Naive thymus-derived CD4-positive, alpha-beta T cell (primary cell): ENCODE results near the gene UBE2I. TPM values are rescaled to one million over a fixed set of nuclear protein-coding genes. Genes with fewer than 3 reads are reported as not detected.
A peak's percentile ranks its signal among the peaks of the same experiment; 100 is the strongest.

Experiments
- ATAC-seq: fragments of 150-1000 bp; cut with Tn5 transposase; 2 replicates; pipeline ENCODE4 v1.10.0; 2021; ENCODE audit warnings: mild to moderate bottlenecking, moderate library complexity
- CTCF ChIA-PET: fragments of 350-600 bp; sonication (Branson Sonifier 250); formaldehyde crosslinking; loops from one replicate; lab custom pipeline; 2021; ENCODE audit warnings: antibody characterized with exemption; lab: Charles Lee
- POLR2A ChIA-PET: fragments of 350-600 bp; sonication (Branson Sonifier 250); formaldehyde crosslinking; loops from one replicate; lab custom pipeline; 2021; ENCODE audit warnings: antibody characterized with exemption, inconsistent platforms; lab: Charles Lee
- DNase-seq, 9 donors: peaks; one replicate each; pipeline versions ENCODE4 v3.0.0 to v3.0.0-alpha.2; 2020 to 2022; ENCODE audit warnings: mixed read lengths in 1 of 9
- H3K27ac ChIP-seq: one replicate; pipeline ENCODE4 v1.7.0; 2013; ENCODE audit warnings: mild to moderate bottlenecking, low read depth, low read length, moderate library complexity
- H3K27me3 ChIP-seq, 2 donors: one replicate each; pipeline ENCODE4 v1.7.0; 2013; ENCODE audit warnings: low read length in 2 of 2, mild to moderate bottlenecking in 2 of 2, moderate library complexity in 2 of 2; ENCODE audit not compliant: control insufficient read depth in 2 of 2, insufficient read depth in 2 of 2
- H3K36me3 ChIP-seq, 3 experiments: 1 replicate in 2 of 3; 2 replicates in 1 of 3; pipeline ENCODE4 v1.7.0; 2013; ENCODE audit warnings: low read length in 3 of 3, mild to moderate bottlenecking in 3 of 3, moderate library complexity in 1 of 3; ENCODE audit not compliant: insufficient read depth in 3 of 3, control insufficient read depth in 2 of 3
- H3K4me1 ChIP-seq, 2 donors: one replicate each; pipeline ENCODE4 v1.7.0; 2013; ENCODE audit warnings: low read length in 2 of 2, mild to moderate bottlenecking in 2 of 2, moderate library complexity in 1 of 2; ENCODE audit not compliant: control insufficient read depth in 2 of 2, insufficient read depth in 2 of 2
- H3K4me3 ChIP-seq: 2 replicates; pipeline ENCODE4 v1.7.0; 2013; ENCODE audit warnings: mild to moderate bottlenecking, low read length
- H3K9me3 ChIP-seq, 3 experiments: 1 replicate in 2 of 3; 2 replicates in 1 of 3; pipeline ENCODE4 v1.7.0; 2013; ENCODE audit warnings: low read length in 3 of 3; ENCODE audit not compliant: control insufficient read depth in 2 of 3
- H3K27ac Mint-ChIP-seq, 9 donors: one replicate each; pipeline ENCODE4 v1.8.0; 2020 to 2022; ENCODE audit warnings: mixed read lengths in 9 of 9, mild to moderate bottlenecking in 8 of 9, moderate library complexity in 5 of 9, inconsistent platforms in 2 of 9
- H3K27me3 Mint-ChIP-seq, 5 donors: one replicate each; pipeline ENCODE4 v1.8.0; 2021 to 2022; ENCODE audit warnings: mixed read lengths in 5 of 5, mild to moderate bottlenecking in 1 of 5
- H3K36me3 Mint-ChIP-seq, 5 donors: one replicate each; pipeline ENCODE4 v1.8.0; 2020 to 2022; ENCODE audit warnings: mixed read lengths in 5 of 5, mild to moderate bottlenecking in 3 of 5, inconsistent platforms in 1 of 5
- H3K4me1 Mint-ChIP-seq, 7 donors: one replicate each; pipeline ENCODE4 v1.8.0; 2020 to 2022; ENCODE audit warnings: mixed read lengths in 7 of 7, mild to moderate bottlenecking in 3 of 7, inconsistent platforms in 1 of 7
- H3K4me3 Mint-ChIP-seq, 10 donors: one replicate each; pipeline ENCODE4 v1.8.0; 2020 to 2022; ENCODE audit warnings: mild to moderate bottlenecking in 10 of 10, mixed read lengths in 10 of 10, moderate library complexity in 6 of 10, inconsistent platforms in 2 of 10
- H3K9me3 Mint-ChIP-seq, 11 donors: one replicate each; pipeline ENCODE4 v1.8.0; 2020 to 2022; ENCODE audit warnings: mixed read lengths in 11 of 11, mild to moderate bottlenecking in 4 of 11, inconsistent platforms in 1 of 11, moderate library complexity in 1 of 11
- intact Hi-C, 2 donors: fragments of 100-400 bp; cut with micrococcal nuclease; formaldehyde crosslinking; loops; one replicate each; pipeline ENCODE4 v1.15.1; 2023
- polyA plus RNA-seq, 2 donors: library from polyadenylated mRNA; unstranded; fragments of 300-500 nt; fragmentation: Illumina TruSeq; gene quantifications; one replicate each; pipeline ENCODE4 v1.2.3, GENCODE V29; 2021
- total RNA-seq, 6 experiments: library from RNA in 5 of 6; stranded (reverse) in 5 of 6; gene quantifications; 1 replicate in 5 of 6; 2 replicates in 1 of 6; pipeline ENCODE4 v1.2.3 and lab custom pipeline; 2021 to 2026

UBE2I gene
- total and polyA plus RNA-seq, 7 experiments from 2014 or later = 67.2 to 277 (median 176) TPM

GRCh38 chr16:1330931-1331711 lies 21.7 kb downstream of the UBE2I start:
- H3K27ac ChIP-seq = no peak overlapping the region
- H3K27me3 ChIP-seq = peaks cover 0 to 16% of the 10 kb centered on the region in 2 donors
- Mint-ChIP-seq H3K27ac (peak overlapping the region in 2 of 9 donors; percentile 56 to 77), H3K36me3 (peaks cover 0 to 5% (median 4%) of the 10 kb centered on the region in 5 donors), H3K27me3 (peaks cover 0 to 33% (median 14%) of the 10 kb centered on the region in 5 donors), H3K4me3 (peak overlapping the region in 6 of 10 donors; percentile 37 to 80 (median 58)), H3K4me1 (peaks cover 0 to 18% (median 12%) of the 10 kb centered on the region in 7 donors), H3K9me3 (no peaks in the 10 kb centered on the region)
- no peak for ATAC-seq
- H3K36me3 ChIP-seq = peaks cover 0 to under 1% (median 0%) of the 10 kb centered on the region in 3 experiments
- intact Hi-C loops = no loop called here
- peaks cover 14 to 27% of the 10 kb centered on the region in 2 donors for H3K4me1 ChIP-seq
- H3K4me3 ChIP-seq = peak overlapping the region; percentile 8
- CTCF ChIA-PET = interaction anchor here (1.3 kb wide), 1 partner anchor 16 kb away, joined by 5 read pairs; no protein-coding TSS in a partner anchor
- peaks cover 0 to 10% (median 0%) of the 10 kb centered on the region in 3 experiments for H3K9me3 ChIP-seq
- DNase-seq = no peak
- POLR2A ChIA-PET = interaction anchor here (1.0 kb wide), 1 partner anchor 15 kb away, joined by 3 read pairs; no protein-coding TSS in a partner anchor

- ChIA-PET POLR2A (interaction anchor here (0.6 to 1.0 kb wide), 2 partner anchors 14 to 823 kb away, joined by 3 read pairs; partner anchors contain the start of gene TRAF7), CTCF (interaction anchor here (1.3 kb wide), 1 partner anchor 16 kb away, joined by 5 read pairs; no protein-coding TSS in a partner anchor)
- no peak overlapping the region for H3K27ac ChIP-seq
These were observed 22.5 kb downstream of the UBE2I start for GRCh38 chr16:1331712-1332617.

GRCh38 chr16:1332618-1333148 lies 23.2 kb downstream of the UBE2I start:
- peak overlapping the region; percentile 55 to 80 (median 69) for H3K4me3 Mint-ChIP-seq
- peaks cover 0 to 10% (median 0%) of the 10 kb centered on the region in 3 experiments for H3K9me3 ChIP-seq
- no peaks in the 10 kb centered on the region for H3K9me3 Mint-ChIP-seq
- no peaks in the 10 kb centered on the region for H3K36me3 ChIP-seq
- peak overlapping the region in 3 of 9 donors; percentile 32 to 61 (median 36) for H3K27ac Mint-ChIP-seq
- CTCF ChIA-PET = interaction anchor here (1.3 kb wide), 1 partner anchor 17 kb away, joined by 5 read pairs; no protein-coding TSS in a partner anchor
- no peak overlapping the region for H3K27ac ChIP-seq
- peaks cover 0 to 36% (median 14%) of the 10 kb centered on the region in 5 donors for H3K27me3 Mint-ChIP-seq
- peaks cover 14 to 27% of the 10 kb centered on the region in 2 donors for H3K4me1 ChIP-seq
- H3K4me3 ChIP-seq = no peak overlapping the region
- peaks cover 0 to 16% of the 10 kb centered on the region in 2 donors for H3K27me3 ChIP-seq
- ATAC-seq = no peak
- DNase-seq = no peak
- peaks cover 0 to 18% (median 12%) of the 10 kb centered on the region in 7 donors for H3K4me1 Mint-ChIP-seq
- POLR2A ChIA-PET = interaction anchor here (0.6 to 1.0 kb wide), 2 partner anchors 13 to 823 kb away, joined by 3 read pairs; partner anchors contain the start of gene TRAF7
- no peaks in the 10 kb centered on the region for H3K36me3 Mint-ChIP-seq
- intact Hi-C loops = loop anchor here in 1 of 2 donors (1.0 kb wide), 1 partner anchor 11 kb away; no protein-coding TSS in a partner anchor

More at GRCh38 chr16:1331712-1332617, 22.5 kb downstream of the UBE2I start:
- intact Hi-C loops = no loop called here
- peak in 2 of 9 donors; percentile 16 to 49 for DNase-seq
- Mint-ChIP-seq H3K27me3 (peaks cover 0 to 36% (median 14%) of the 10 kb centered on the region in 5 donors), H3K36me3 (no peaks in the 10 kb centered on the region), H3K4me1 (peaks cover 0 to 18% (median 12%) of the 10 kb centered on the region in 7 donors), H3K27ac (peak overlapping the region in 2 of 9 donors; percentile 36 to 77), H3K4me3 (peak overlapping the region in 8 of 10 donors; percentile 64 to 80 (median 69)), H3K9me3 (no peaks in the 10 kb centered on the region)
- Histone ChIP-seq H3K27me3 (peaks cover 0 to 16% of the 10 kb centered on the region in 2 donors), H3K9me3 (peaks cover 0 to 10% (median 0%) of the 10 kb centered on the region in 3 experiments), H3K36me3 (no peaks in the 10 kb centered on the region), H3K4me1 (peaks cover 14 to 27% of the 10 kb centered on the region in 2 donors), H3K4me3 (peak overlapping the region; percentile 8)
- peak; percentile 61 for ATAC-seq

GRCh38 chr16:1333149-1333812 lies 23.8 kb downstream of the UBE2I start, which contains the start of gene BAIAP3:
TSS of gene BAIAP3 (plus strand) at chr16:1333645. CDS start at chr16:1338550, 4,905 bp downstream.
- Mint-ChIP-seq H3K4me1 (peaks cover 0 to 18% (median 12%) of the 10 kb centered on the region in 7 donors), H3K27me3 (peaks cover 0 to 36% (median 14%) of the 10 kb centered on the region in 5 donors)
- peaks cover 0 to 10% (median 0%) of the 10 kb centered on the region in 3 experiments for H3K9me3 ChIP-seq

GRCh38 chr16:1333854-1334700 lies 24.6 kb downstream of the UBE2I start:
- DNase-seq (no peak), ATAC-seq (no peak)
- Histone ChIP-seq H3K9me3 (peaks cover 0 to 10% (median 0%) of the 10 kb centered on the region in 3 experiments), H3K27me3 (peaks cover 0 to 16% of the 10 kb centered on the region in 2 donors), H3K4me1 (peaks cover 14 to 27% of the 10 kb centered on the region in 2 donors), H3K27ac (no peak overlapping the region), H3K4me3 (no peak overlapping the region), H3K36me3 (no peaks in the 10 kb centered on the region)
- Mint-ChIP-seq H3K4me1 (peaks cover 0 to 18% (median 12%) of the 10 kb centered on the region in 7 donors), H3K4me3 (peak overlapping the region in 3 of 10 donors; percentile 31 to 63 (median 34)), H3K27me3 (peaks cover 0 to 36% (median 14%) of the 10 kb centered on the region in 5 donors), H3K9me3 (no peaks in the 10 kb centered on the region), H3K27ac (no peak overlapping the region), H3K36me3 (no peaks in the 10 kb centered on the region)
- POLR2A ChIA-PET = no interaction called here
- intact Hi-C loops = loop anchor here in 1 of 2 donors (1.0 kb wide), 1 partner anchor 9 kb away; no protein-coding TSS in a partner anchor
- CTCF ChIA-PET = no interaction called here

More at GRCh38 chr16:1333149-1333812, 23.8 kb downstream of the UBE2I start, which contains the start of gene BAIAP3:
- Histone ChIP-seq H3K27ac (no peak within 1 kb of the TSS), H3K4me3 (no peak within 1 kb of the TSS), H3K27me3 (peaks cover 0 to 16% of the 10 kb centered on the region in 2 donors), H3K36me3 (no peaks in the 10 kb centered on the region), H3K4me1 (peaks cover 14 to 27% of the 10 kb centered on the region in 2 donors)
- ChIA-PET POLR2A (no interaction called here), CTCF (no interaction called here)
- Mint-ChIP-seq H3K36me3 (no peaks in the 10 kb centered on the region), H3K27ac (peak within 1 kb of the TSS in 2 of 9 donors; percentile 32 to 61), H3K9me3 (no peaks in the 10 kb centered on the region), H3K4me3 (peak within 1 kb of the TSS; percentile 55 to 80 (median 69))
- intact Hi-C loops = loop anchor here in 1 of 2 donors (1.0 kb wide), 1 partner anchor 10 kb away; no protein-coding TSS in a partner anchor
- DNase-seq = peak in 3 of 9 donors; percentile 25 to 73 (median 50)
- peak; percentile 78 for ATAC-seq
